Activated CD8-positive, alpha-beta memory T cell treated with anti-CD3 and anti-CD28 coated beads, Interleukin-2, amount 50 U/mL, for 48 hours (primary cell): Measurements from ENCODE around the gene HTR2A.
A peak's percentile ranks its signal among the peaks of the same experiment; 100 is the strongest.
"Not testable (repeated sequence)": the region's sequence is repeated elsewhere in the genome, so short reads cannot be mapped to it uniquely, and the experiment has no call there.

Experiments used
- DNase-seq: peaks from one replicate; pipeline ENCODE4 v3.0.0-alpha.2; 2020

The HTR2A gene

GRCh38 chr13:46866150-46866549 is 30.7 kb downstream of the HTR2A start:
- DNase-seq, result no peak

- no peak for DNase-seq
These were observed 31.9 kb downstream of the HTR2A start for GRCh38 chr13:46864941-46865340.

GRCh38 chr13:46861959-46862358 is 34.9 kb downstream of the HTR2A start:
- DNase-seq, result no peak

GRCh38 chr13:46860722-46861121 is 36.1 kb downstream of the HTR2A start:
- DNase-seq, result no peak

GRCh38 chr13:46858776-46859175 is 38.1 kb downstream of the HTR2A start:
- no peak for DNase-seq

- no peak for DNase-seq
These were observed 38.7 kb downstream of the HTR2A start for GRCh38 chr13:46858163-46858562.

GRCh38 chr13:46855664-46856063 is 41.2 kb downstream of the HTR2A start:
- DNase-seq, result no peak

GRCh38 chr13:46855166-46855565 is 41.7 kb downstream of the HTR2A start:
- no peak for DNase-seq

- DNase-seq, result no peak
These were observed 44.7 kb downstream of the HTR2A start for GRCh38 chr13:46852168-46852567.

GRCh38 chr13:46850214-46850613 is 46.6 kb downstream of the HTR2A start:
- DNase-seq, result no peak

- no peak for DNase-seq
These were observed 50.1 kb downstream of the HTR2A start for GRCh38 chr13:46846726-46847125.

GRCh38 chr13:46845146-46845545 is 51.7 kb downstream of the HTR2A start:
- no peak for DNase-seq

GRCh38 chr13:46844431-46844830 is 52.4 kb downstream of the HTR2A start:
- no peak for DNase-seq

- no peak for DNase-seq
These were observed 57.5 kb downstream of the HTR2A start for GRCh38 chr13:46839399-46839798.

GRCh38 chr13:46834657-46835056 is 62.2 kb downstream of the HTR2A start:
- DNase-seq, result no peak

GRCh38 chr13:46831588-46832194 is 65.2 kb downstream of the HTR2A start:
- peak; percentile 55 for DNase-seq

GRCh38 chr13:46830405-46831005 is 66.3 kb downstream of the HTR2A start:
- DNase-seq, result no peak

- DNase-seq, result no peak
These were observed 74.3 kb downstream of the HTR2A start for GRCh38 chr13:46822551-46822950.

GRCh38 chr13:46817838-46818476 is 78.9 kb downstream of the HTR2A start:
- no peak for DNase-seq

GRCh38 chr13:46817095-46817494 is 79.8 kb downstream of the HTR2A start:
- DNase-seq, result no peak

GRCh38 chr13:46816371-46816770 is 80.5 kb downstream of the HTR2A start:
- DNase-seq, result no peak

GRCh38 chr13:46812301-46812797 is 84.5 kb downstream of the HTR2A start:
- no peak for DNase-seq

GRCh38 chr13:46810440-46810839 is 86.4 kb downstream of the HTR2A start:
- DNase-seq, result no peak

- DNase-seq, result not testable (repeated sequence)
These were observed 91.9 kb downstream of the HTR2A start for GRCh38 chr13:46804921-46805320.
